GM12872 (cell line): ENCODE data around the gene WNT2B.

Experiments
- CTCF ChIP-seq: IDR thresholded peaks from 3 replicates; pipeline ENCODE4 v1.5.1; 2011; ENCODE audit warnings: low read depth, mild to moderate bottlenecking, low read length, moderate library complexity; ENCODE audit not compliant: insufficient read depth

Gene WNT2B

DNA sequence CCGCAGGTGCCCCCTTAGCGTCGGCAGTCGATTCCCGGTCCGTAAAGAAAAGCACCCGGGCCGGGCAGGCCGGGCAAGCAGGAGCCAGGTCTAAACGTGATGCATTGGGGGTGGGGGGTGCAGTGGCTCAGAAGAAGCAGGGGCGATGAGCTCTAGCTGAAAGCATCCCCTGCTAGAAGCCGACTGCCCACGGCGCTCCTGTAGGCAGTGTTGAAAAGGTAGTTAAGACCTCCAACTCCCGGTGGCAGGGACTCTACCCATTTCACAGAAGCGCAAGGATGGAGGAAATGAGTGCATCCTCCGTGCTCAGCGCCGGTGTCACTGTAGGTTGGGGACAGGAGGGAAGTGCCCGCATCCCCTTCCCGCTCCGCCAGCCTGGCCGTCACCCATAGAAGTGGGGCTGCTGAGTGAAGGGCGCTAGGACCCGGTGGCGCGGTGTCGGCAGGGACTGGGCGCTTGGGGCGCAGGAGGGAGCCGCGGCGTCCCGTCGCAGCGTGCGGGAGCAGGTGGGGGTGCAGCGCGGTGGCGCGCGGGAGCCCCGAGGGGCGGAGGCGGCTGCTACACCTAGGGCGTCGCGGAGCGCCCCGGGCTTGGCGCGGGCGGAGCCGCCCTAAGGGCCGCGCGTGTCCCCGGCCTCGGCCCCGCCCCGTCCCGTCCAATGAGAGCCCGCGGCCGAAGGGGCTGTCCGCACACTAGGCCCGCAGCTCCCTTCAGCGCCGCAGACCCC lies at the start of gene WNT2B:
TSS of gene WNT2B (plus strand) at position 688 of the 727 bp plus-strand sequence. CDS start 298 bp downstream, outside the sequence.
- TF ChIP-seq CTCF: 0 out of 3 replicates have a peak, but pooled peaks have one; percentile 12

GRCh38 chr1:112460615-112461014 lies 48.1 kb upstream of the WNT2B start:
- no peak for TF ChIP-seq CTCF

- no peak for TF ChIP-seq CTCF
These were observed 47.4 kb upstream of the WNT2B start for GRCh38 chr1:112461200-112461871.

DNA sequence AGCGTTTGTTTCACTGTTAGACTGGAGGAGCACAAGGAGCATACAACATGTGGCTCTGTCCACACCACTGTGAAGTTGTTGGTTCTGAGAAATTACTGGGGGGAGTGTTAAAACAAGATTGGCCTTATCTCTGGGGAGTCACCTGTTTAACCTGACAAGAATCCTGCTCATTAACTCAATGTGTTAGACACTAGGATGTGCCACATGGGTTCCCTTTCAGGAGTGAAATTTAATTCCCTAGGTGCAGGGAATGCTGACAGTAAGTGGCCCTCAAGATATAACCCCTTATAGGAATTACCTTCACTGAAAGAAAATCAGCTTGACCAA lies 45.8 kb upstream of the WNT2B start:
- TF ChIP-seq CTCF: no peak

GRCh38 chr1:112464501-112464900 lies 44.3 kb upstream of the WNT2B start:
- TF ChIP-seq CTCF: no peak

- no peak for TF ChIP-seq CTCF
These were observed 43.6 kb upstream of the WNT2B start for GRCh38 chr1:112465122-112465521.

- TF ChIP-seq CTCF: peak; percentile 76
These were observed 42.6 kb upstream of the WNT2B start for GRCh38 chr1:112466078-112466660.
